NCI-H1436 treated with DMSO at 0.1 percent for 48 hours (cell line): Measurements from ENCODE around the gene CTAG1A.
"Not testable (repeated sequence)": the region's sequence is repeated elsewhere in the genome, so short reads cannot be mapped to it uniquely, and the experiment has no call there.

Source experiments
- DNase-seq: peaks from one replicate; lab custom pipeline; 2025; lab: John Stamatoyannopoulos, UW

CTAG1A gene

DNA sequence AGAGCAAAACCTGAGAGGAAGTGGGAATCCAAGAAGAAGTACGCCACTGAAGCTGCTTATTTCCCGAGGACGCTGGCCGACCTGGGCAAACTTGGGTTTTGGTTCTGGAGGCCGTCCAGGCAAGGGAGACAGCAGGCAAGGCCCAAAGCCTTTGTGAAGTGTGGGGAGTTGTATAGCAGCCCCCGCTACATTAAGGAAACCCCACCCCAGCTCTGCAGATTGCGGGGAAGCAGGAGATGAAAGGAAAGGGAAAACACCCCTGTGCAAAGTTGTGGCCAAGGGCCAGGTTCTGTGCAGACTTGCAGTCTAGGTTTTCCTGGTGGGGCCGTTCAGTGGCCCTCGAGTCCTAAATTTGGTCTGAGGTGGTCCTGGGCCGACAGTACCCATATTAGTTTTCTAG is 11.9 kb upstream of the CTAG1A start:
- DNase-seq, result not testable (repeated sequence)

GRCh38 chrX:154575076-154575475 is 9.9 kb upstream of the CTAG1A start:
- not testable (repeated sequence) for DNase-seq

- DNase-seq, result not testable (repeated sequence)
These were observed 1.9 kb upstream of the CTAG1A start for GRCh38 chrX:154582994-154583393.

GRCh38 chrX:154590415-154590814 is 5.5 kb downstream of the CTAG1A start:
- DNase-seq, result not testable (repeated sequence)

DNA sequence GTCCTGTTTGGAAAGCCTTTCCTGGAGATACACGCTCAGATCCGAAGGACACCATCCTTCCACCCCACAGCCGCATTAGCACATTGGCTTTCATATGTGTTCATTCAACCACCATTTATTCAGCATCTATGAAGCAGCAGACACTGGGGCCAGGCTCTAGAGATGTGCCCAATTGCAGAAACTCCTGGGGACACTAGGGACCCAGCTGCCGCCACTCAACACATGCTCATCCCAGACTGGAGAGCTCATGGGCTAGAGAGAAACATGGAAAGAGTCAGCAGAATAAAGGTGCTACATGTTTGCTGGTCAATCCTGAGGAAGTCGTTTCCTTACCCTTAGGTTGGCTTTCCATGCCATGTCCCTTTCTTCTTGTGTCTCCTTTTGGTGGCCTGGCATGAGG is 7.6 kb downstream of the CTAG1A start:
- DNase-seq, result no peak

DNA sequence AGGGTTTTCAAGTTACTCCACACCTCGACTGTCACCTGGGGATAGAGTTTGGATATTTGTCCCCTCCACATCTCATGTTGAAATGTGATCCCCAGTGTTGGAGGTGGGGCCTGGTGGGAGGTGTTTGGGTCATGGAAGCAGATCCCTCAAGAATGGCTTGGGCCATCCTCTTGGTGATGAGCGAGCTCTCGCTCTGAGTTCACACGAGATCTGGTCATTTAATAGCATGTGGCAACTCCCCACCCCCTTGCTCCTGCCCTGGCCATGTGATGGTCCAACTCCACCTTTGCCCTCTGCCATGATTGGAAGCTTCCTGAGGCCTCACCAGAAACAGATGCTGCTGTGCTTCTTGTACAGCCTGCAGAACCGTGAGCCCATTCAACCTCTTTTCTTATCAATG is 8.3 kb downstream of the CTAG1A start:
- no peak for DNase-seq

GRCh38 chrX:154594491-154594890 is 9.6 kb downstream of the CTAG1A start:
- DNase-seq, result no peak

DNA sequence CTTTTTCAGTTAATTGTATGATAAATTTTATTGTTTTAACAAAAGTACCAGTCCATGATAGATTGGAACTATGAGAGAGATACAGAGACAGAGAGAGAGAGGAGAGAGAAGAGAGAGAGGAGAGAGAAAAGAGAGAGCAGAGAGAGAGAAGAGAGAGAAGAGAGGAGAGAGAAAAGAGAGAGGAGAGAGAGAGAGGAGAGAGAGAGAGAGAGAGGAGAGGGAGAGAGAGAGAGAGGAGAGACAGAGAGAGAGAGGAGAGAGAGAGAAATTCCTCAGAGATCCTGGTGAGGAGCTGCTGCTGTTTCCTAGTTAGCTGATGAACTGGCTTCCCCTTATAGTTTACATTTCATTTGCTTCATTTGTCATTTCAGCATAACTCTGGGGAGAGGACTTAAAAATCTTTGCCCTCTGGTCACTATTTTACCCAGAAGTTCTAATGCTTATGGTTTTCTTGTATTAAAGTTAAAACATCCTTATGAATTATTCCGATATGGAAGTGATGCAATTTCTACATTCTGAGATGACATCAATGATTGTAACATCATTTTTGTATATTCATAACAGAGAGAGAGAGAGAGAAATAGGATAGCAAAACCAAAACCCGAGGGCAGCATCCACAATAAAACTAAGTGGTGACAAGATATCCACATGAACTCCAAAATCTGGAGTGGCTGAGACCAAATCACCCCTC is 10.8 kb downstream of the CTAG1A start:
- DNase-seq, result no peak

DNA sequence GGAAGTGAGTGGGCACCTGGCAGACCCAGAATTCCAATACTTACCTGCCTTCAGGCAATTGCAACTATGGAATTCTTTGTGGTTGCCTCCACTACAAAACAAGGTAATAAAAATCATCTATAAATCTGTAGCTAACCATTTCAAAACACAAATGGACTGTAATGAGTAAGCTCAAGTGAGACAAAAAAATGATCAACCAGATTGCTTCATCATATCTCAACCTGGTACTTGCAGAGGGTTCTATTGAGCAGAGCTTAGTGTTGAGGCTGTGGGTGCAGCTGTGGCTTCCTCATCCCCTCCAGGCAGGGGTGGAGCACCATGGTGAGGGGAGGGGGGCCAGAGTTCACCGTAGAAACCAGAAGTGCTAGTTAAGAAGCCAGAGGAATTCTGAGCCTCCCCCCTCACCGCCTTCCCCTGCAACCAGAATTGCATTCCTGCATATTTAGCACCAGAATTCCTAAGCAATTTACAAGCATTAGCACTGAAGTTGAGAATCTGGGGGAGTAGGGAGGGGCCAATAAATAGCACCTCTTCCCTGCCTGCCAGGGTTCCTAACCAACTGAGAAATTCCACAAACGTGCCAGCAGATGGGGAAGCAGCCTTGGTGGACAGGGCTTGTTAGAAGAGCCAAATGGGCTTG is 11.5 kb downstream of the CTAG1A start:
- DNase-seq, result no peak

GRCh38 chrX:154597221-154597620 is 12.3 kb downstream of the CTAG1A start:
- no peak for DNase-seq

- no peak for DNase-seq
These were observed 13.7 kb downstream of the CTAG1A start for GRCh38 chrX:154598656-154599055.

- no peak for DNase-seq
These were observed 14.6 kb downstream of the CTAG1A start for GRCh38 chrX:154599531-154599930.

- DNase-seq, result no peak
These were observed 15.9 kb downstream of the CTAG1A start for GRCh38 chrX:154600759-154601374.

- DNase-seq, result no peak
These were observed 17.3 kb downstream of the CTAG1A start for GRCh38 chrX:154602226-154602625.

- DNase-seq, result no peak
These were observed 18.0 kb downstream of the CTAG1A start for GRCh38 chrX:154602766-154603437.

GRCh38 chrX:154603438-154604430 is 18.8 kb downstream of the CTAG1A start:
- no peak for DNase-seq

GRCh38 chrX:154605566-154605965 is 20.6 kb downstream of the CTAG1A start:
- DNase-seq, result no peak

- DNase-seq, result no peak
These were observed 22.4 kb downstream of the CTAG1A start for GRCh38 chrX:154607370-154607769.

DNA sequence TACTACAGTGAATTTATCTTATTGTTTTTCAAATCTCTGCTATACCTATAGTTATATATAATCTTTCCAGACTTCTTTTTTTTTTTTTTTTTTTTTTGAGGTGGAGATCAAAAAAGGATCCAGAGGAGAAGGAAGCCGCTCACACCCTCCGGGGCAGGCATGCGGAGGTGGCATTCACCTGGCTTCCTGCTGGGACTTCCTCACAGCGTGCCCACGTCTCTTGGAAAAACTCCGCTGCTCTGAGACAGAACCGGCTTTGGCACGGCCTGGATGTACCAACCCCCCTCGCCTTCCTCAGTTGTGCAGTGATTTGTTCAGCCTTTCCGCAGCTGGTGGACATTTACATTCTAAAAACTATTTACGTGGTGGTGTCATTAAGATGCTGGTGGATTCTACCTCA is 23.0 kb downstream of the CTAG1A start:
- not testable (repeated sequence) for DNase-seq

GRCh38 chrX:154608823-154609222 is 23.9 kb downstream of the CTAG1A start:
- not testable (repeated sequence) for DNase-seq

GRCh38 chrX:154611146-154611545 is 26.2 kb downstream of the CTAG1A start:
- DNase-seq, result not testable (repeated sequence)
